Putamen (tissue), 1 donor: ENCODE data around the gene R3HDM2.
A peak's percentile ranks its signal among the peaks of the same experiment; 100 is the strongest.

ENCODE experiments used
- DNase-seq: peaks from one replicate; pipeline ENCODE4 v3.0.0-alpha.2; 2016; ENCODE audit warnings: low spot score

Gene R3HDM2

GRCh38 chr12:57467212-57467874 lies 36.5 kb upstream of the R3HDM2 start:
- DNase-seq: no peak

- DNase-seq: no peak
These were observed 35.1 kb upstream of the R3HDM2 start for GRCh38 chr12:57465747-57466505.

GRCh38 chr12:57465030-57465746 lies 34.3 kb upstream of the R3HDM2 start:
- no peak for DNase-seq

DNA sequence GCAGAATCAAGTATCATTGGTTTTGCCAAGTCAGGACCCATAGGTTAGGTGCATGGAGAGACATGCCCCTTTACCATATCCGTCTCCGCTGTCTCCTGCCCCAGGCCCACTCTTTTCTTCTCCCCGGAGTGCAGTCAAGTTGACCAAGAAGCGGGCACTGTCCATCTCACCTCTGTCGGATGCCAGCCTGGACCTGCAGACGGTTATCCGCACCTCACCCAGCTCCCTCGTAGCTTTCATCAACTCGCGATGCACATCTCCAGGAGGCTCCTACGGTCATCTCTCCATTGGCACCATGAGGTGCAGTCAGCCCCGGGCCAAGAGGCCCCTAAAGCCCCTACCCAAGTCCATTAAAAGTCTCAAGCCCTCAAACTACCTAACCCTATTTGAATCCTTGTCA lies 33.7 kb upstream of the R3HDM2 start:
- DNase-seq: no peak

- DNase-seq: no peak
These were observed 32.0 kb upstream of the R3HDM2 start for GRCh38 chr12:57462912-57463253.

DNA sequence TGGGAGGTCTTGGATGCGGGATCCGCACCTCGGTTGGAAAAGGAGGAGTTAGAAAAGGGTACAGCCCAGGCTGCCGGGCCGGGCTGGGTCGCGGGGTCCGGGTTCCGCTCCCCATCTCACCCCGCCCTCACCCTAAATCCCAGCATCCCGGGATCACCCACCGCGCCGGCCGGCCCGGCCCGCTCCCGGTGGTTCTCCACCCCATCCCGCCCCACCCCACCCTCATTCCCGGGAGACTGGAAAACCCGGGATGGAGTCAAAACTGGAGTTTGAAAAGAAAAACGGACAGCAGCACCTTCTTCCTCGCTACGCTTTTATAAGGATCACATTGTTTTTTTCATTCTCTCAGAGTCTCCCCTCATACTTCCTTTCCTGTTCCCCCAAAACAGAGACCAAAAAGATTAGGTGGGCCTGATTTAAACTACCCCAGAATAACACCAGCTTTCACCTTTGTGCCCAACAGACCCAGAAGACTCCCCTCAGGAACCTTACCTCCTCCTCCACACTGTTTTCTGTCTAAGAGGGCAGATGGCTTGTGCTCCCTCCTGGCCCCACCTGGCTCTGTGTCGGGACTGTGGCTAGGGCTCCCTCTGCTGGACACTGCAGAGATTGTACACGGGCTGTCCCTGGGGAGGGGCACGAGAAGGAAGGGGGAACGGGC lies 31.5 kb upstream of the R3HDM2 start:
- peak; percentile 65 for DNase-seq

- DNase-seq: no peak
These were observed 31.0 kb upstream of the R3HDM2 start for GRCh38 chr12:57461917-57462250.

DNA sequence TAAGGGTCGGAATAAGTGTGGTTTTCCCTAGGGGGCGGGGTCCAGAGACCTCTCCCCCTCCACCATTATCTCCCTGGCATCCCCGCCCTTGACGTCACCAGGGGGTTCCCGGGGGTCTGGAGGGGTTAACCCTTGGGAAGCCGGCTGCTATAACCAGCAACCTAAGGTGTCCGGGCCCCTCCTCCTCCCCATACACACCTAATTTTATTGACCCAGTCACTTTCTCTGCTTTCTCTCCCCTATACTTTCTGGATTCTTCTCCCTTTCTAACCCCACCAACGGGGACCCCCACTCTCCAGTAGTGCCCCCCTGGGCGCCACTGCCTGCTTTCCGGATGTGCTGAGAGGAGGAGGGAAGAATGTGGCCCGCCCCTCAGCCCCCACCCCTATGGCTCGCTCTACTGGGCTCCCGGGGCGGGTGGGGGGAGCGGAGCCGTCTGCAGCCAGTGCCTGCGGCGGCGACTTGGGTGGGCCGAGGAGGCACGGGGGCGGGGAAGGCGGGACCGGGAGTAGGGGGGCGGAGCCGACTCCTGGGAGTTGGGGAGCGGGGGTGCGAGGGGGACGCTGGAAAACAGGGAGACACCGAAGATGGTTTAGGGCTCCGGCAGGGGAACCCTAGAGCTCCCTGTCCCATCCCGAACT lies 30.6 kb upstream of the R3HDM2 start:
- no peak for DNase-seq

GRCh38 chr12:57460841-57461275 lies 30.0 kb upstream of the R3HDM2 start:
- DNase-seq: no peak

DNA sequence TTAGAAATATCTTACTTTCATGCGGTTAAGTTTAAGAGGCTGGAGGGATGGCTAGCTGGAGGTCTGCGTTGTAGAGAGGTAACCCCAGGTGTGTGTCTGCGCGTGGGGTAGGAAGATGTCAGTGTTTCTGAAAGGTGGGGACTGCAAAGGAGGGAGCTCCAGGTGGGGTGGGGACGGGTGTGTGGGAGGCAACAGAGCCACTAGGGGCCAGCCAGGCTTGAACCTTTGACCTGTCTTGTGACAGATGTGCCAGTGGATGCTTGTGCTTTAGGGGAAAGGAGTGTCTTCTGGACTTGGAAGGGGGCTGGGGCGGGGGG lies 29.6 kb upstream of the R3HDM2 start:
- no peak for DNase-seq

GRCh38 chr12:57459750-57460467 lies 29.1 kb upstream of the R3HDM2 start, which contains the start of gene GLI1:
Gene GLI1 (plus strand): TSS chr12:57459785. CDS start chr12:57463692, 3,907 bp downstream.
- no peak for DNase-seq

GRCh38 chr12:57459055-57459749 lies 28.4 kb upstream of the R3HDM2 start:
- DNase-seq: peak; percentile 91

DNA sequence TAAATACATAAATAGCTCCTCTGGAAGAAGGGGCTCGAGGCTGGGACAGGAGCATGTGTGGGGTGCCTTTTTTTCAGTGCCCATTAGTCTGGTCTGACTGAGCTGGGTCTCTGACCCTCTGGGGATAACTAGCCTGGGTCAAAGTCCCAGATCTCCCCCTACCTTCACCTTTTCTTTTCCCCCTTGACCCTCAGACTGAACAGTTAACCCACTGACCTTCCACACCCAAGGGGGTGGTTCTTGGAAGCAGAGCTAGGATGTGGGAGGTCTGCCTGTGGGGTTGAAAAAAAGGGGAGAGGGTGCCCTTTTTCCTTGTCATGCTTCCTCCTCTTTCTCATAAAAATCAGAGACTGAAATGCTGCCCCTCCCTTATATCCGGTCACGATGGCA lies 27.8 kb upstream of the R3HDM2 start:
- DNase-seq: no peak

DNA sequence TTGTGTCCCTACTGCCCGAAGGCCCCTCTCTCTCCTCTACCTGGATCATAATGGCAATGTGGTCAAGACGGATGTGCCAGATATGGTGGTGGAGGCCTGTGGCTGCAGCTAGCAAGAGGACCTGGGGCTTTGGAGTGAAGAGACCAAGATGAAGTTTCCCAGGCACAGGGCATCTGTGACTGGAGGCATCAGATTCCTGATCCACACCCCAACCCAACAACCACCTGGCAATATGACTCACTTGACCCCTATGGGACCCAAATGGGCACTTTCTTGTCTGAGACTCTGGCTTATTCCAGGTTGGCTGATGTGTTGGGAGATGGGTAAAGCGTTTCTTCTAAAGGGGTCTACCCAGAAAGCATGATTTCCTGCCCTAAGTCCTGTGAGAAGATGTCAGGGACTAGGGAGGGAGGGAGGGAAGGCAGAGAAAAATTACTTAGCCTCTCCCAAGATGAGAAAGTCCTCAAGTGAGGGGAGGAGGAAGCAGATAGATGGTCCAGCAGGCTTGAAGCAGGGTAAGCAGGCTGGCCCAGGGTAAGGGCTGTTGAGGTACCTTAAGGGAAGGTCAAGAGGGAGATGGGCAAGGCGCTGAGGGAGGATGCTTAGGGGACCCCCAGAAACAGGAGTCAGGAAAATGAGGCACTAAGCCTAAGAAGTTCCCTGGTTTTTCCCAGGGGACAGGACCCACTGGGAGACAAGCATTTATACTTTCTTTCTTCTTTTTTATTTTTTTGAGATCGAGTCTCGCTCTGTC lies 26.1 kb upstream of the R3HDM2 start:
- no peak for DNase-seq

- DNase-seq: no peak
These were observed 25.4 kb upstream of the R3HDM2 start for GRCh38 chr12:57456145-57456700.

DNA sequence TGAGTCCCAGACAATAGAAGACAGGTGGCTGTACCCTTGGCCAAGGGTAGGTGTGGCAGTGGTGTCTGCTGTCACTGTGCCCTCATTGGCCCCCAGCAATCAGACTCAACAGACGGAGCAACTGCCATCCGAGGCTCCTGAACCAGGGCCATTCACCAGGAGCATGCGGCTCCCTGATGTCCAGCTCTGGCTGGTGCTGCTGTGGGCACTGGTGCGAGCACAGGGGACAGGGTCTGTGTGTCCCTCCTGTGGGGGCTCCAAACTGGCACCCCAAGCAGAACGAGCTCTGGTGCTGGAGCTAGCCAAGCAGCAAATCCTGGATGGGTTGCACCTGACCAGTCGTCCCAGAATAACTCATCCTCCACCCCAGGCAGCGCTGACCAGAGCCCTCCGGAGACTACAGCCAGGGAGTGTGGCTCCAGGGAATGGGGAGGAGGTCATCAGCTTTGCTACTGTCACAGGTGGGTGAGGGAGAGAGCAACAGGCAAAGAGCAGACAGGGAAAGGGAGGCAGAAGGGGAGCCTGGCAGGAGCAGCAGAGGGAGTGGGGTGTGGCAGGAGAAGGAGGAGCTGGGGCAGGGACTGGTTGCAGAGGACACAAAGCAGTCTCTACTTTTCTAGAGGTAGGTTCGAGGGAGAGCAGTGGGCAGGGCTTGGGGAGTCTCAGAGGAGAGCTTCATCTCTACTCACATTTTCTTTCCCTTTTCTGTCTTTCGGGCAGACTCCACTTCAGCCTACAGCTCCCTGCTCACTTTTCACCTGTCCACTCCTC lies 24.7 kb upstream of the R3HDM2 start:
- DNase-seq: no peak

DNA sequence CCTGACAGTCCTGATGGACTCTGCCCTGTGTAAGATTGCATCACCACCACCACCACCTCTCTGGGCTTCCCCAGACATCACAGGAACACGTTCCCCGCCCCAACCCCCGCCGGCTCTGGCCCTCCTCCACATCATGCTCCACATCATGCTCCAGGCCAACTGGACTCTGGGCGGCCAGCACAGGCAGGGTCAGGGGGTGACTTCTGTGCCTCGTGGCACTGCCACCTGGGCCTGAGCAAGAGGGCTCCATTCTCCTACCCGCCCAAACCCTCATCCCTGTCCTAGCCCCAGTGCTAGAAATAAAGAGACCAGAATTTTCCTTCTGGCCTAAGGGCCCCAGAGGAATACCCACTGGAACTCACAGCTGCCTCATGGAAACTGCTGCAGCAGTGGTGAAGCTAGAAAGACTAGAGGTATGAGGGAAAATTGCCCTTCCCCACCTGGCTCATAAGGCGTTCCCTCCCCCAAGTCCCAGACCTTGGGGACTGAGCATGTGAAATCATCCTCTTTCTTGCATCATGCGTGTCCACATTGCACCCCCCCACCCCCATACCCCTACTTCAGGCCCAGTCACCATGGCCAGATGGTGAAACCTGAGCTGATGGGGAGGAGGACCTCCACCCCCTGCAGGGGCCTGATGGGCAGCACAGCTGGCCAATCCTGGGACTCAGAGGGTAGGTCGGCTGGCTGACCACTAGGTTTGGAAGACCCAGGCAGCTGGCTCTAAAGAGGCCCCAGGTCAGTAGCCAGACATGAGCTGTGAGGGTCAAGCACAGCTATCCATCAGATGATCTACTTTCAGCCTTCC lies 23.9 kb upstream of the R3HDM2 start, which contains the start of gene INHBE:
Gene INHBE, plus strand, starts transcription at position 742 of the 808 bp plus-strand sequence. CDS start 230 bp downstream, outside the sequence.
- no peak for DNase-seq

- no peak for DNase-seq
These were observed 23.3 kb upstream of the R3HDM2 start for GRCh38 chr12:57454213-57454565.
